NB4 (cell line): ENCODE measurements around the gene ADAMTS12.

ENCODE experiments used
- MYC ChIP-seq: IDR thresholded peaks from 2 replicates; pipeline ENCODE4 v1.6.1; 2011; ENCODE audit warnings: low read depth, low read length
- POLR2A ChIP-seq: IDR thresholded peaks from 2 replicates; pipeline ENCODE4 v1.6.1; 2011; ENCODE audit warnings: mild to moderate bottlenecking; ENCODE audit not compliant: insufficient read length; ENCODE audit errors: extremely low read depth
- TF ChIP-seq, protein P1 (sequence below): IDR thresholded peaks from one replicate; pipeline ENCODE4 v1.5.1; 2012; ENCODE audit warnings: low read depth, low read length
- TF ChIP-seq, protein P2 (sequence below): IDR thresholded peaks from 2 replicates; pipeline ENCODE4 v1.6.1; 2011; ENCODE audit warnings: low read depth, low read length

DNA sequence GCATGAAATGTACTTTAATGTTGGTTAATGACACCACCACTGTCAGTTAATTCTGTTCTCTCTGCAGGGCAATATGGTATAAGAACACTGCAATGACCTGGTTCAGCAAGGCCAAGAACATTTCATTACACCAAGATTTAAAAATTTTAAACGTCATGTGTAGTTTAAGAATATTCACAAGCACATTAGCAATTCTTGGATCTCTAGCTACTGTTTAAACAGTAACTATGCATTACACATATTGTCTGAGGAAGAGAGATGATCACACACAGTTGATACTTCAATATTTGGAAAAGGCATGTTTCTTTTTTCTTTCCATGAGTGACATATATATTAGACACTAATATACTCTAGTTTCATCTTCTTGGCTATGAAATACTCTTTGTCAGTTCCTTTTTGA lies 143.0 kb downstream of the ADAMTS12 start:
- TF ChIP-seq POLR2A, result no peak
- TF ChIP-seq, protein P1, sequence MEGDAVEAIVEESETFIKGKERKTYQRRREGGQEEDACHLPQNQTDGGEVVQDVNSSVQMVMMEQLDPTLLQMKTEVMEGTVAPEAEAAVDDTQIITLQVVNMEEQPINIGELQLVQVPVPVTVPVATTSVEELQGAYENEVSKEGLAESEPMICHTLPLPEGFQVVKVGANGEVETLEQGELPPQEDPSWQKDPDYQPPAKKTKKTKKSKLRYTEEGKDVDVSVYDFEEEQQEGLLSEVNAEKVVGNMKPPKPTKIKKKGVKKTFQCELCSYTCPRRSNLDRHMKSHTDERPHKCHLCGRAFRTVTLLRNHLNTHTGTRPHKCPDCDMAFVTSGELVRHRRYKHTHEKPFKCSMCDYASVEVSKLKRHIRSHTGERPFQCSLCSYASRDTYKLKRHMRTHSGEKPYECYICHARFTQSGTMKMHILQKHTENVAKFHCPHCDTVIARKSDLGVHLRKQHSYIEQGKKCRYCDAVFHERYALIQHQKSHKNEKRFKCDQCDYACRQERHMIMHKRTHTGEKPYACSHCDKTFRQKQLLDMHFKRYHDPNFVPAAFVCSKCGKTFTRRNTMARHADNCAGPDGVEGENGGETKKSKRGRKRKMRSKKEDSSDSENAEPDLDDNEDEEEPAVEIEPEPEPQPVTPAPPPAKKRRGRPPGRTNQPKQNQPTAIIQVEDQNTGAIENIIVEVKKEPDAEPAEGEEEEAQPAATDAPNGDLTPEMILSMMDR, result no peak
- no peak for TF ChIP-seq MYC
- TF ChIP-seq, protein P2, sequence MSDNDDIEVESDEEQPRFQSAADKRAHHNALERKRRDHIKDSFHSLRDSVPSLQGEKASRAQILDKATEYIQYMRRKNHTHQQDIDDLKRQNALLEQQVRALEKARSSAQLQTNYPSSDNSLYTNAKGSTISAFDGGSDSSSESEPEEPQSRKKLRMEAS, result no peak
